Medulla oblongata (tissue), 1 donor: Measurements from ENCODE around the gene CDADC1.
A peak's percentile ranks its signal among the peaks of the same experiment; 100 is the strongest.

ENCODE experiments used
- DNase-seq: peaks from one replicate; pipeline ENCODE4 v3.0.0-alpha.2; 2015; ENCODE audit errors: extremely low spot score

The CDADC1 gene

DNA sequence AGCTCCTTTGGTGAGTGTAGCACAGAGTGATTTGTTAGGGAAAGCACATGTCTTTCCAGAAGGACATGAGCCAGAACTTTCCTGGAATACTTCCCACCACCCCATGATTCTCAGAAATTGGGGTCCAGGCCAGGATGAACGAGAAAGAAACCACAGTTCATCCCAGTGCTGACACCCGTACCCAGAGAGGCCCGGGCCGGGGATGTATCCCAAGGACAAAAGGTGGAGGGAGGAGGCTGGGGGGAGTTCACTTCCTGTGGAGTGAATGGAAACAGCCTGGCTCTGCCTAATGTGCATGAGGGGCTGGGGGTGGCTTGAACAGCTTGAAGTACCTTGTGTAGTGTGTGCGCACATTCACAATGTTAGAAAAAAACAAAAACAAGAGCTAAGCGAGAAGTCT, 47.5 kb downstream of the CDADC1 start:
- DNase-seq: no peak

DNA sequence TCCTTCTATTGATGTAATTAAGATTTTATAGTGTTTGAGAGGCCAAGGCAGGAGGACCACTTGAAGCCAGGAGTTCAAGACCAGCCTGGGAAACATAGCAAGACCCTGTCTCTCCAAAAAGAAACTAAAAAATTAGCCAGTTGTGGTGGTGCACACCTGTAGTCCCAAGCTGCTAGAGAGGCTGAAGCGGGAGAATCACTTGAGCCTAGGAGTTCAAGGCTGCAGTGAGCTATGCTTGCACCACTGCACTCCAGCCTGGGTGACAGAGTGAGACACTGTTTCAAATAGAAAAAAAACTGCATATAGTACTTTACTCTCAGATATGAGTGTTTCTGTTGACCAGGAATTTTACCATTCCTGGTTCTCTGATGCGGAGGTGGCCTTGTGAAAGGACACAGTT, 48.9 kb downstream of the CDADC1 start:
- no peak for DNase-seq

DNA sequence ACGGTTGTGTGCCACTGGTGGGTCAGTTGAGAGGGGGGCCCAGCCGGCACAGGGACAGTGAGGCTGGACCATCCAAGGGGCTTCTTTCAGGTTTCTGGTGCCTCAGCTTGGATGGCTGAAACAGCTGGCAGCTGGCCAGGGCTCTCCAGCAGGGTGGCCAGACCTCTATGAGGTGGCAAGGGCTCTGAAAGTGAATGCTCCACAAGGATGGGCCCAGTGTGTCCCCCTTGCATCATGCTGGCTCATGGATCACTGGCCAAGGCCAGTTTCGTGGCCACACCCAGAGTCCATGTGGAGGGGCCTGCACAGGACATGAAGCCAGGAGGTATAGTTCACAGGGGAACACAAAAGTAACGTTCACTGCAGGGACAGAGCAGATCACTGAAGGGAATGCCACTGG, 49.6 kb downstream of the CDADC1 start:
- DNase-seq: no peak

DNA sequence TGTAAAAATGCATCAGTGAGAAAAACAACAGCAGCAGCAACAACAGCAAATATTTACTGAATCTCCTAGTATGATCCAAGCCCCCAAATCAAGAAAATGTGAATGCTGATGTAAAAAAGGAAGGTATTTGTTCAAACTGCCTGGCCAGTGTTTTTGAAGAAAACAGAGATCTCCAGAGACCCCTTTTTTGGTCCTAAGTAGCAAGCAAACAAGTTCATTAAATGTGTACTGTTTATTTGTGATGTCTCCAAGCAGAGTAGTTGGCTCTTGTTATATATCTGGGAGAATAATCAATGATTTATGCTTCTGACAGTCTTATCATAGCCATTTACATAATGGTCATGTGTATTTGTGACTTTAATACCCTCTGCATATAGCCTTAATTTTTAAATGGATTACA, 50.7 kb downstream of the CDADC1 start:
- no peak for DNase-seq

- DNase-seq: peak; percentile 59
These were observed 51.3 kb downstream of the CDADC1 start for GRCh38 chr13:49298903-49299605.

GRCh38 chr13:49300276-49300675, 52.6 kb downstream of the CDADC1 start:
- DNase-seq: no peak

- DNase-seq: peak; percentile 87
These were observed 53.2 kb downstream of the CDADC1 start for GRCh38 chr13:49300739-49301589.

- DNase-seq: no peak
These were observed 54.5 kb downstream of the CDADC1 start for GRCh38 chr13:49302222-49302621.

DNA sequence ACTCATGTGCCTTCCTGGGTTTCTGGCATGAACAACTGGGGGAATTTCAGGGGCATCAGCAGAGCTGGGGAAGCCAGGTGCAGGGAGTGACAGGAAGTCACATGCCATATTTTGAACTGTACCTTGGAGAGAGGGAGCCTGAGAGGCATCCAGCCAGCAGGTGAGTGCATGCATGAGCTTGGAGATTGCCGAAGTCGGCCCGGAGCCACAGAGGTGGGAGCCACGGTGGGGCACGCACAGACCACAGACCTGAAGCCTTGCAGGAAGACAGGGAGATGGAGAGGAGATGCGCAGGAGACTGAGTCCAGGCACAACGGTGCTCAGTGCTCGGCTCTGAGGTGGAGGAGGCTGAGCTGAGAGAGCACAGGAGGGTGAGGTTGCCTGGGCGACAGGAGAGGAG, 55.1 kb downstream of the CDADC1 start:
- DNase-seq: no peak

- peak; percentile 74 for DNase-seq
These were observed 56.0 kb downstream of the CDADC1 start for GRCh38 chr13:49303533-49304252.

DNA sequence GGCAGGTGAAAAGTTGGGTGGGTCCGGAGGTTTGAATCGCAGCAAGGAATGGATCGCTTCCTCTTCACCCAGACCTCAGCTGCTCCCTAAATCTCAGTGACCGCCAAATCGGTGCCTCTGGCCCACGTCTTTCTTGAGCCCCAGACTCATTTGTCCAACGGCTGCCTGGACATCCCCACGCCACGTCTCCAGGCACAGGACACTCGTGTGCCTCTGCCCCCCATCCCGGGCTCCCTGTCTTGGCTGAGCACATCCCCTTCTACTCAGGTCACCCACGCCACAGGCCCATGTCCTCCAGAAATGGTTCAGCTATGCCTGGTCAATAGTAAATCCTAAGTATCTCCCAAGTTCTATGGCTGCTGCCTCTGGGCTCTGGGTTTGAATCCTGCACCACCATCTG, 56.6 kb downstream of the CDADC1 start:
- DNase-seq: no peak

- no peak for DNase-seq
These were observed 57.3 kb downstream of the CDADC1 start for GRCh38 chr13:49304763-49305700.

GRCh38 chr13:49305792-49306425, 58.2 kb downstream of the CDADC1 start:
- DNase-seq: no peak

DNA sequence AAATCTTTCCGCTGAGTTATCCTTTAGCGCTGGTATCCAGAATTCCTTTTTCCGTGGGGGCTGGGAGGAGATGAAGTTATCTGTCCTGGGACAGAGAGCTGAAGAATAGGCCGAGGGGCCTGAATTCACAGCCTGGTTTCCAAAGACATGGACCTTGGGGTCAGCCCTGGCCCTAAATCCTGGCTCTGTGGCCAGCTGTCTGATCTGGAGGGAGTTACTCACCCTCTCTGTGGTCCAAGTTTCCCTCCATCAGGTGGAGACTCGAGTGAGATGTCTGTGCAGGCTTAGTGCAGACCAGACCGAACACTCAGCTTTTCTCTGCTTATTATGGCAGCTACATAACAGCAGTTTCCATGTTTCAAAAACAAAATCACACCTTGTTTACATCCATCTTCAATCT, 59.6 kb downstream of the CDADC1 start:
- no peak for DNase-seq

- peak; percentile 87 for DNase-seq
These were observed 60.6 kb downstream of the CDADC1 start for GRCh38 chr13:49308097-49308875.

GRCh38 chr13:49308921-49309408, 61.2 kb downstream of the CDADC1 start:
- DNase-seq: peak; percentile 51

- DNase-seq: no peak
These were observed 62.5 kb downstream of the CDADC1 start for GRCh38 chr13:49310251-49310650.

DNA sequence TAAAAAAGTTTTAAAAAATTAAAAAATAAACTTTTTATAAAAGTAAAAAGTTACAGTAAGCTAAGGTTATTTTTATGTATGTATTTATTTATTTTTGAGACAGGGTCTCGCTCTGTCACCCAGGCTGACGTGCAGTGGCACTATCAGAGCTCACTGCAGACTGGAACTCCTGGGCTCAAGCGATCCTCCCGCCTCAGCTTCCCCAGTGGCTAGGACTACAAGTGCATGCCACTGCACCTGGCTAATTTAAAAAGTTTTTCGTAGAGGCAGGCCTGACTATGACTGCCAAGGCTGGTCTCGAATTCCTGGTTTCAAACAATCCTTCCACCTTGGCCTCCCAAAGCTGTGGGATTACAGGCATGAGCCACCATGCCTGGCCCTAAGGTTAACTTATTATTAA, 64.1 kb downstream of the CDADC1 start:
- DNase-seq: no peak

- DNase-seq: no peak
These were observed 66.7 kb downstream of the CDADC1 start for GRCh38 chr13:49314344-49314882.
